WERI-Rb-1 (cell line): ENCODE data around the gene CNDP2.

ENCODE experiments used
- DNase-seq: peaks from one replicate; pipeline ENCODE4 v3.0.0-alpha.2; 2020
- H3K27ac ChIP-seq: fragments of 250-450 bp; sonication (Bioruptor Pico); 2 replicates; pipeline ENCODE4 v1.5.1; 2020; ENCODE audit warnings: mild to moderate bottlenecking, moderate library complexity
- H3K27me3 ChIP-seq: fragments of 250-450 bp; sonication (Bioruptor Pico); 2 replicates; pipeline ENCODE4 v1.5.1; 2021; ENCODE audit warnings: mild to moderate bottlenecking, low read depth, moderate library complexity; ENCODE audit not compliant: insufficient read depth, severe bottlenecking
- H3K36me3 ChIP-seq: fragments of 250-450 bp; sonication (Bioruptor Pico); 2 replicates; pipeline ENCODE4 v1.5.1; 2020; ENCODE audit warnings: mild to moderate bottlenecking, moderate library complexity
- H3K4me3 ChIP-seq: 2 replicates; pipeline ENCODE4 v1.5.1; 2011; ENCODE audit warnings: low read depth, mild to moderate bottlenecking, control low read depth, low read length
- H3K9me3 ChIP-seq: fragments of 250-450 bp; sonication (Bioruptor Pico); 2 replicates; pipeline ENCODE4 v1.5.1; 2021; ENCODE audit warnings: mild to moderate bottlenecking, moderate library complexity; ENCODE audit not compliant: severe bottlenecking
- CTCF ChIP-seq: IDR thresholded peaks from 2 replicates; pipeline ENCODE4 v1.5.1; 2011; ENCODE audit warnings: low read depth, mild to moderate bottlenecking, control low read depth, inconsistent platforms, low read length

Gene CNDP2

GRCh38 chr18:74453016-74453566, 43.1 kb upstream of the CNDP2 start:
- Histone ChIP-seq H3K9me3 (no peaks in the 10 kb centered on the region), H3K4me3 (no peak overlapping the region), H3K27ac (no peak overlapping the region), H3K36me3 (no peaks in the 10 kb centered on the region), H3K27me3 (peaks cover 34% of the 10 kb centered on the region)
- no peak for DNase-seq
- no peak for TF ChIP-seq CTCF

- Histone ChIP-seq H3K9me3 (no peaks in the 10 kb centered on the region), H3K36me3 (no peaks in the 10 kb centered on the region), H3K27me3 (peaks cover 40% of the 10 kb centered on the region), H3K27ac (no peak overlapping the region), H3K4me3 (no peak overlapping the region)
- DNase-seq, result no peak
- no peak for TF ChIP-seq CTCF
Measured at GRCh38 chr18:74453642-74454198, 42.4 kb upstream of the CNDP2 start.

GRCh38 chr18:74454279-74454751, 41.8 kb upstream of the CNDP2 start:
- H3K27ac ChIP-seq, result no peak overlapping the region
- H3K4me3 ChIP-seq, result no peak overlapping the region
- no peaks in the 10 kb centered on the region for H3K36me3 ChIP-seq
- no peak for DNase-seq
- no peaks in the 10 kb centered on the region for H3K9me3 ChIP-seq
- TF ChIP-seq CTCF, result no peak
- H3K27me3 ChIP-seq, result peaks cover 46% of the 10 kb centered on the region

- Histone ChIP-seq H3K27ac (no peak overlapping the region), H3K9me3 (no peaks in the 10 kb centered on the region), H3K36me3 (no peaks in the 10 kb centered on the region), H3K4me3 (no peak overlapping the region), H3K27me3 (peaks cover 57% of the 10 kb centered on the region)
- TF ChIP-seq CTCF, result no peak
- no peak for DNase-seq
Measured at GRCh38 chr18:74455386-74455785, 40.8 kb upstream of the CNDP2 start.

GRCh38 chr18:74456017-74456348, 40.2 kb upstream of the CNDP2 start:
- no peak for TF ChIP-seq CTCF
- Histone ChIP-seq H3K36me3 (no peaks in the 10 kb centered on the region), H3K27ac (no peak overlapping the region), H3K4me3 (peak overlapping the region; percentile 55), H3K27me3 (peaks cover 62% of the 10 kb centered on the region), H3K9me3 (no peaks in the 10 kb centered on the region)
- DNase-seq, result no peak

GRCh38 chr18:74456349-74457042, 39.7 kb upstream of the CNDP2 start:
- Histone ChIP-seq H3K9me3 (no peaks in the 10 kb centered on the region), H3K36me3 (no peaks in the 10 kb centered on the region), H3K4me3 (peak overlapping the region; percentile 55), H3K27me3 (peaks cover 62% of the 10 kb centered on the region), H3K27ac (no peak overlapping the region)
- no peak for TF ChIP-seq CTCF
- DNase-seq, result no peak
